HG02798 (cell line): ENCODE measurements around the gene GART.
"Not testable (repeated sequence)": the region's sequence is repeated elsewhere in the genome, so short reads cannot be mapped to it uniquely, and the experiment has no call there.

Source experiments
- ATAC-seq: cut with Tn5 transposase; IDR thresholded peaks from one replicate; pipeline ENCODE4 v1.9.1; 2021; ENCODE audit warnings: mild to moderate bottlenecking; ENCODE audit not compliant: unreplicated experiment, poor library complexity

GART gene

DNA sequence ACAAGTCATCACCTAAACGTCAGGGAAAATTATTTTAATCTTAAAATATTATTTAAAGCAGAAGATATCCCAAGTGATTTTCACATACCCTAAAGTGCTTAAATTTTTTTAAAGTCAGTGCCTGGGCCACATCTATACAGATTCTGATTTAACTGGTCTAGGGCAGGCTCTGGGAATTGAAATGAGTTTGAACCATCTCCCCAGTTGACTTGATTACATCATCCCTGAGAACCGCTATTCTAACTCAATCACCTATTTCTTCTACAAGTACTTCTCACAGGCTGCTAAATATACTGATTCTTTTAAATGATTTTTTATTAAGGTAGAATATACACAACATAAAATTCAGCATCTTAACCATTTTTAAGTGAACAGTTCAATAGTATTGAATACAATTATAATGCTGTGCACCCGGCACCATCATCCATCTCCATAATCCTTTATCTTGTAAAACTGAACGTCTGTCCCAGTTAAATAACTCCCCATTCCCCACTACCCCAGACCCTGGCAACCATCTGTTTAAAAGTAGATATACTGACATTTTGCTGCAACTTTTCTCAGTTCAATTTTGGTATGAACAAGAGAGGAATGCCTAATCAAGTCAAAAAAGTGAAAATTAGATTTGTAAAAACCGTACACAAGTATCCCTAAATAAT, 19.5 kb downstream of the GART start:
- no peak for ATAC-seq

DNA sequence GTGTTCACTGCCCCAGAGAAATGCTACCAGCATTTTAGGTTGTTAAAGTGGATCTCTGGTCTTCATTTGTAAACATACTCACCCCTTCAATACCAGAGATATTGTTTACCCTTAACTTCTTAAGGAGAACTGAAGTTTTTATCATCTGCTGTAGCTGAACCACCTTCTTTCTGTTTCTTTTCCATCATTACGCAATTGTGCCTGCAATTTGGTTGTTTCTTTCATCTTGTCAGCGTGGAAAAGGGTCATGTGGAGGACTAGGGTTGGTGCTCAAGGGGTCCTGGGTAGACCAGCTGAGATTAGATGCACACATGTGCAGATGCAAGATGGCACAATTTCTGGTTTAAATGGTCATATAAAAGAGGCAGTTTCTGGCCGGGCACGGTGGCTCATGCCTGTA, 23.0 kb downstream of the GART start:
- ATAC-seq, result no peak

GRCh38 chr21:33514229-33514628, 27.7 kb downstream of the GART start:
- ATAC-seq, result no peak

DNA sequence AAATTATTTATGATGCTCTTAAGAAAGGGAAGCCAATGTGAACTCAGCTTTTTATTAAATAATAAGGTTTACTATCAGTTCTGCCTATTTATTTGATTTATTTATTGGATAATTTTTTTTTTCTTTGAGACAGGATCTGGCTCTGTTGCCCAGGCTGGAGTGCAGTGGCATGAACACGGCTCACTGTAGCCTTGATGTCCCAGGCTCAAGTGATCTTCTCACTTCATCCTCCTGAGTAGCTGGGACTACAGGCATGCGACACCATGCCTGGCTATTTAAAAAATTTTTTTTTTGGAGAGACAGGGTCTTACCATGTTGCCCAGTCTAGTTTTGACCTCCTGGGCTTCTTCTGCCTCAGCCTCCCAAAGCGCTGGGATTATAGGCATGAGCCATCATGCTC, 29.4 kb downstream of the GART start:
- ATAC-seq, result no peak

DNA sequence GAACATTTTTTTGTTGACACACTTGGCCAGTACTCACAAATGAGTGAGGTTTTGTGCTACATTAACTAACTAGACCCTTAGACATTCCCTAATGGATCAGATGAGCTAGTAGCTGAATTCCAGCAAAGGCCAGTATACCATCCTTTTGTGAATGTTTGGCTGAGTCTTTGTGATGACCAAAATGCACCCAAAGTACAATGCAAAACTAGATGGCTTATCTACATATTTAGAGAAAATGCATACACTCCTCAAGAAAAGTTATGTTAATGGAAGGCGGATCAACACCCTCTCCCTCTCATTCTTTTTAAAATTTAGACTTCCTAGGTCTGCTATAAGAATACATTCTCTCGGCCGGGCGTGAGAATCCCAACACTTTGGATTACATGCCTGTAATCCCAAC, 30.3 kb downstream of the GART start:
- ATAC-seq, result no peak

- ATAC-seq, result no peak
Observed at GRCh38 chr21:33510826-33511225, 31.1 kb downstream of the GART start.

GRCh38 chr21:33507003-33507402, 34.9 kb downstream of the GART start:
- not testable (repeated sequence) for ATAC-seq

DNA sequence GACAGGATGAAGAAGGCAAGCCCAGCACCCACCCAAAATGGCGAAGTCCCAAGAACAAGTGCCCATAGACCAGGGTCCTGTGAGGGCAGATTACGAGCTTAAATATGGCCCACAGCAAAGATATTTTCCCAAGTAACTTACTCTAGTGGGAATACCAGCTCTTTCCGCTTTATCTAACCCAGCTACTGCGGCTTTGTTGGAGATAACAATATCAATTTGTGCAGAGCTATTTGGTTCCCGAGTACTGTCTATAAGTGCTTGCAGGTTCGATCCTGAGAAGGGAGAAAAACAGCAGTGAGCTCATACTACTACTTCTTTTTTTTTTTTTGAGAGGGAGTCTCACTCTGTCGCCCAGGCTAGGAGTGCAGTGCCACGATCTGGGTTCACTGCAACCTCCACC, 36.1 kb downstream of the GART start:
- ATAC-seq, result no peak

GRCh38 chr21:33496345-33496744, 45.6 kb downstream of the GART start:
- ATAC-seq, result no peak

DNA sequence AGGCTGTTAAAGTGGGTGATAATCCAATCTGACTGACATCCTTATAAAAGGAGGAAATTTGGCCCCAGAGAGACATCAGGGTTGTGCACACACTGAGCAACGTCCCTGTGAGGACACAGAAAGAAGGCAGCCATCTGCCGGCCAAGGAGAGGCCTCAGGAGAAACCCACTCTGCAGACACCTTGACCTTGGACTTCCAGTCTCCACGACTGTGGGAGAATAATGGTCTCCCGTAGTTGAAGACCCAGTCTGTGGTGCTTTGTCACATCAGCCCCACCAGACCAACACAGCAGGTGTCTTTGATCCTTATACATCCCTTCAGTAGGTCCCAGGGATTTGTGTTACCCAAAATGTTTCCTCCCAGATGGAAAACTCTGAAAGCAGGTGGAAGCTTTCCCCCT, 46.2 kb downstream of the GART start:
- ATAC-seq, result no peak

DNA sequence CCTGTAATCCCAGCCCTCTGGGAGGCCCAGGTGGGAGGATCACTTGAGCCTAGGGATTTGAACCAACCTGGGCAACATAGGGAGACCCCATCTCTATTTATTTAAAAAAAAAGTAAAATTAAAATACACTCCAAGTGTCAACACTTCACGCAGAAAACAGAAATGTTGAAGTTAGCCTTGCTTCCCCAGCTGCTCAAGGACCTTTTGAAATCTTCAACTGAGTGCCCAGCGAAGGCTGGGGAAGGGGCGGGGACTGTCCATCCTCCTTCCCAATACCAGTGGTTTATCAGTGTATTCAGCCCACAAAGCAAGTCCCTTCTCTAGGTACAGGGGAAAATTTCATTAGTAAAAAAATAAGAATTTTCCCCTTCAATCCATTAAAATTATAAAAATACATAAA, 48.2 kb downstream of the GART start:
- no peak for ATAC-seq

DNA sequence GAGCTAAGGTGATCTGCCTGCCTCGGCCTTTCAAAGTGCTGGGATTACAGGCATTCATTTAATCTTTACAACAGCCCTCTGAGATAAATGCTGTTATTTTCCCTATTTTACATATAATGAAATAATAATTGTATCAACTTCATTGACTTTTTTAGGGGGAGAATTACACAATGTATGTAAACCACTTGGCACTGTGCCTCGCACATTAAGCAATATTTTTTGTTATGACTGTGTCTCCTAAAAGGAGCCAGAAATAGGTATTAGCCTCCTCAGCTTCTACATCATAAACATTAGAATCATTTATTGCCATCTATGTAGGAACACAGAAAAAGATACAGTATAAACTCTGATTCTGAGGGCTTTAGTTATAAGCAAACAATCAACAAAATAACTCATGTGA, 49.3 kb downstream of the GART start:
- ATAC-seq, result no peak

DNA sequence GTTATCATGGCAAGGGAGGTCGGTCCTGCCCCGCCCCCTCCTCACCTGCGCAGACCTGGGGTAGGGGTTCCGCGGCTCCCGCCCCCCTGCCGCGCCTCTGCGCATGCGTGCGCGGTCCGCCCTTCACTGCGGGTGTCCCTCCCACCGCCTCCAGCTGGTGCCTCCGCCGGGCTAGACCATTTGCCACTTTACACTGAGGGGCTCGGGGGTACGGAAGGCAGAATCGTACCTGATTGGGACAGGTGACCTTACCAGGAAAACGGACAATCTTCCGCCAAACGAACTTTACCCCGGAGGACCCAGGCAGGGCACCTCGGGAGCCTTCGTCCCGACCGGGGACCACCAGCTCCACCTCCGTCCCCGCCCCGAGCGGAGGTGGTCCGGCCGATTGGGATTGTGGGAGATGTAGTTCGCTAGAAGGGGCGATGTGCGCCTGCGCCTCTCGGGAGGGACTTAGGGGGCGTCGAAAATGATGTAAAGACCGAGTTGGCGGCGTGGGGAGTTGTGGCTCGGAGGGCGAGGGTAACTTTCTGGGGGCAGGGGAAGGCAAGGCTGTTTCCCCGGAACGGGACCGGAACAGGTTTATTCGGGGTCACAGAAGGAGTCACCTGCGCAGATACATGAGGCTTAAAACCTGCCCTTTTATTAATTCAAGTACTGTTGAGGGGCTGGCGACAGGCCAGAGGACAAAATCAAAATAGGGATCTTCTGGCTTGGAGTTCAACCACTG, 50.4 kb downstream of the GART start, which contains the start of gene DNAJC28:
Gene DNAJC28, minus strand, starts transcription at position 344 of the 730 bp plus-strand sequence. CDS start 2,323 bp downstream, outside the sequence.
- peak; percentile 98 for ATAC-seq

GRCh38 chr21:33490991-33491372, 50.9 kb downstream of the GART start:
- no peak for ATAC-seq

- ATAC-seq, result no peak
Observed at GRCh38 chr21:33488936-33489335, 53.0 kb downstream of the GART start.

DNA sequence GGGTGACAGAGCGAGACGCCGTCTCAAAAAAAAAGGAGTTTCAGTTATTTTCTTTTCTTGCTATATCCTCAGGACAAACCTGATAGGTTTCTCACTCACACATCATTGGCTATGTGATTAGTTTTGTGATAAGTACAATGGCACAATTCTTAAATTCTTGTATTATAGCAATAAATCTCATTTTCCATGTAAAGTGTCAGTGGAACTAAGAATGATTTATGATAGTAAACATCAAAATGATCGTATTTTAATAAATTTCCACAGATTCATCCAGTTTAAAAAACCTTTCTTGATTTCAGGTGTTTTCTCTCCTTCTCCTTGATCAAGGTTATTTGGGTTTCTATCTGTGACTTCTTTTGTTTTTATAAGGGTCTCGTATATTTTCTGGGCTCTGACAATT, 53.9 kb downstream of the GART start:
- ATAC-seq, result no peak

DNA sequence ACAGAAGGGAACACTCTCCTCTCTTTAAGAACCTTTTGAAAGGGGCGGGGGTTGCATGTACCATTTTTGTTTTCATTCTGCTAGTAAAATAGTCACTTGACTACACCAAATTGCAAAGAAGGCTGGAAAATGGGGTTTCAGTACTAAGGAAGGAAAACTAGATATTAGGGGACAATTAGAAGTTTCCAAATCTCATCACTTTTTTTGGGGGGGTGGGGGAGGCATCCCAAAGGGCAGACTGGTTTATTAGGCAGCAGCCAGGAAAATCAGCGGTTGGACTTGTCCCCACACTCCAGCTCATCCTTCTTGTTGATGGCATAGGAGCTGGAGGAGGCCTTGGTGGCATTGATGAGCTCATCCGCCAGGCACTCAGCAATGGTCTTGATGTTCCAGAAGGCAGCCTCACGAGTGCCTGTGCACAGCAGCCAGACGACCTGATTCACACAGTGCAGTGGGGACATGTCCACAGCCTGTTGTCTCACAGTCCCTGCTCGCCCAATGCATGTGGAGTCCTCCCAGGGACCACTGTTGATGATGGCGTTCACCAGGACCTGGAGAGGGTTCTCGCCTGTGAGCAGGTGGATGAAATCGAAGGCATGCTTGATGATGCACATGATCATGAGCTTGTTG, 60.5 kb downstream of the GART start:
- ATAC-seq, result no peak

DNA sequence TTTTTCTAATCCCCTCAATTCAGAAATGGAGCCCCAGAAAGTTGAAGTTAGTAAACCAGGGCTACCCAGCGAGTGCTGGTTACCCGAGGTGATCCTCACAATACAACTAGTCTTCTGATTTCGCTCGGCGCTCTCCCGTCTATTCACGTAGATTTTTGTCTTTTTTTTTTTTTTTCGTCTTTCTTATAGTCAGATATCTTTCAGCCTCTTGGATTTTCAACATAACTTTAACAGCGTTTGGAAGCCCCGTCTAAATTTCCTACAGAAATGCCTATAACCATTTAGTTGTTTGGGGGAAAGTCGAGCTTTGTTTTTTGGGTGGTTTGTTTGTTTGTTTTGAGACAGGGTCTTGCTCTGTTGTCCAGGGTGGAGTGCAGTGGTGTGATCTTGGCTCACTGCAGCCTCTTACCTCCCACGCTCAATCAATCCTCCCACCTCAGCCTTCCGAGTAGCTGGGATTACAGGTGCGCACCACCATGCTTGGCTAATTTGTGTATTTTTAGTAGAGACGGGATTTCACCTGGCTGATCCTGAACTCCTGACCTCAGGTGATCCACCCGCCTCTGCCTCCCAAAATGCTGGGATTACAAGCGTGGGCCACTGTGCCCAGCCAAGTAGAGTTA, 61.3 kb downstream of the GART start:
- no peak for ATAC-seq

- peak; percentile 95 for ATAC-seq
Observed at GRCh38 chr21:33479679-33480480, 62.0 kb downstream of the GART start, which contains the start of gene TMEM50B. TMEM50B (minus strand) TSS chr21:33479974; CDS start chr21:33468885, 11,089 bp downstream.
